Muscle of leg (tissue), 16 donors: ENCODE data around the gene ADH6. TPM values are rescaled to one million over a fixed set of nuclear protein-coding genes. Genes with fewer than 3 reads are reported as not detected.
"Not testable (repeated sequence)": the region's sequence is repeated elsewhere in the genome, so short reads cannot be mapped to it uniquely, and the experiment has no call there.

Source experiments
- DNase-seq: peaks from one replicate; pipeline ENCODE4 v3.0.0; 2013
- H3K27ac ChIP-seq: one replicate; pipeline ENCODE4 v1.5.1; 2013; ENCODE audit warnings: mild to moderate bottlenecking, low read length, control low read depth
- H3K27me3 ChIP-seq: one replicate; pipeline ENCODE4 v1.6.1; 2013; ENCODE audit warnings: low read length; ENCODE audit not compliant: control insufficient read depth, insufficient read depth
- H3K36me3 ChIP-seq: one replicate; pipeline ENCODE4 v1.6.1; 2013; ENCODE audit warnings: low read length; ENCODE audit not compliant: control insufficient read depth, insufficient read depth
- H3K4me1 ChIP-seq: one replicate; pipeline ENCODE4 v1.6.1; 2013; ENCODE audit warnings: low read length; ENCODE audit not compliant: control insufficient read depth, insufficient read depth
- H3K4me3 ChIP-seq: one replicate; pipeline ENCODE4 v1.5.1; 2013; ENCODE audit warnings: low read length, control low read depth
- H3K9me3 ChIP-seq: replicated peaks from 2 replicates; pipeline ENCODE4 v1.6.1; 2013; ENCODE audit warnings: low read depth, low read length; ENCODE audit not compliant: control insufficient read depth
- WGBS: methylation state at CpG from one replicate; pipeline ENCODE4 v1.1.5; 2013; ENCODE audit warnings: missing lambda C conversion rate; ENCODE audit not compliant: insufficient coverage; 5-methylcytosine and 5-hydroxymethylcytosine counted together
- long read RNA-seq, 11 donors: transcript quantifications; one replicate each; lab custom pipeline, GENCODE V29; 2026
- polyA plus RNA-seq, 8 donors: library from polyadenylated mRNA; unstranded; fragments of 120-200 nt; gene quantifications; one replicate each; pipeline versions ENCODE4 v1.2.1 to v1.2.3, GENCODE V29; 2013; ENCODE audit warnings: inconsistent platforms in 1 of 8, low replicate concordance in 1 of 8; ENCODE audit not compliant: insufficient read length in 8 of 8, insufficient read depth in 1 of 8
- total RNA-seq: library from RNA; stranded (reverse); fragments of 120-200 nt; gene quantifications from one replicate; pipeline ENCODE4 v1.2.4, GENCODE V29; 2013

The ADH6 gene
- total RNA-seq (not detected), polyA plus RNA-seq (1 to 10 TPM in 4 of 8 donors, under 1 TPM in 4; 0.81 to 1.6 (median 1.0) TPM)
- long read RNA-seq, donor 1, result 0 reads
- long read RNA-seq, donor 2, result 0 reads
- long read RNA-seq, donor 3, result 0 reads
- long read RNA-seq, donor 4, result 0 reads
- long read RNA-seq, donor 5, result 0 reads
- long read RNA-seq, donor 6, result 0 reads
- long read RNA-seq, donor 7, result 0 reads
- long read RNA-seq, donor 8, result 0 reads
- long read RNA-seq, donor 9, result 0 reads
- long read RNA-seq, donor 10, result 0 reads
- long read RNA-seq, donor 11, result 0 reads

- DNase-seq, result no peak
- Histone ChIP-seq H3K4me1 (no peaks in the 10 kb centered on the region), H3K36me3 (no peaks in the 10 kb centered on the region), H3K4me3 (no peak within 1 kb of the TSS), H3K9me3 (no peaks in the 10 kb centered on the region), H3K27ac (no peak within 1 kb of the TSS), H3K27me3 (no peaks in the 10 kb centered on the region)
- 89% methylated on average over 2 of the region's 3 CpGs for WGBS
These were observed at the start of gene ADH6 for GRCh38 chr4:99219072-99219471. Gene ADH6, minus strand, starts transcription at chr4:99219246. Its CDS starts 94 bp downstream, at chr4:99219152.

GRCh38 chr4:99264927-99265326 is 45.9 kb upstream of the ADH6 start:
- Histone ChIP-seq H3K9me3 (no peaks in the 10 kb centered on the region), H3K4me3 (no peak overlapping the region), H3K27ac (no peak overlapping the region), H3K4me1 (no peaks in the 10 kb centered on the region), H3K36me3 (no peaks in the 10 kb centered on the region), H3K27me3 (no peaks in the 10 kb centered on the region)
- DNase-seq, result no peak

DNA sequence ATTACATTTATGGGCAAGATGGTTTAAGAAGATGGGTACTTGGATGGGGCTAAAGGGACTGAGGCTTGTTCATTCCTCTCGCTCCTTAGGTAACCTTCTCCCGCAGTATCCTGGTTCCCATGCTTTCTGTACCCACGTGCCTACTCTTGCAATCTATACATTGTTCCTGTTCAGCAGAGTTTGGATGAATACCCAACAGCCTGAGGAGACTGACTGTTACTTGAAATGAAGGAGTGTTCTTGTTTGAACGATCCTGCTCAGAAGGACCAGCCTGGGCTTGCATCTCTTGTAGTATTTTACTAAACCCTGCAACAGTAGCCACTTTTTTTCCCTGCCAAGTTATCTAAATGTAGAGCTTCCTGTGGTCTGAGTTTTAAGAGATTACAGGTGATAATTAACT is 33.7 kb upstream of the ADH6 start:
- Histone ChIP-seq H3K27me3 (no peaks in the 10 kb centered on the region), H3K4me3 (no peak overlapping the region), H3K9me3 (peaks cover 3% of the 10 kb centered on the region), H3K36me3 (no peaks in the 10 kb centered on the region), H3K27ac (no peak overlapping the region), H3K4me1 (no peaks in the 10 kb centered on the region)
- WGBS, result no CpG with 5 or more reads among the region's 4 CpGs
- DNase-seq, result no peak

GRCh38 chr4:99248714-99249113 is 29.7 kb upstream of the ADH6 start:
- Histone ChIP-seq H3K4me3 (no peak overlapping the region), H3K4me1 (no peaks in the 10 kb centered on the region), H3K9me3 (peaks cover 3% of the 10 kb centered on the region), H3K27me3 (no peaks in the 10 kb centered on the region), H3K27ac (no peak overlapping the region), H3K36me3 (no peaks in the 10 kb centered on the region)
- 100% methylated on average over 1 of the region's 1 CpG for WGBS
- no peak for DNase-seq

GRCh38 chr4:99235955-99236354 is 16.9 kb upstream of the ADH6 start:
- DNase-seq, result no peak
- Histone ChIP-seq H3K36me3 (no peaks in the 10 kb centered on the region), H3K27me3 (no peaks in the 10 kb centered on the region), H3K4me1 (no peaks in the 10 kb centered on the region), H3K9me3 (peaks cover 7% of the 10 kb centered on the region), H3K4me3 (no peak overlapping the region), H3K27ac (no peak overlapping the region)
- no CpG with 5 or more reads among the region's 1 CpG for WGBS

DNA sequence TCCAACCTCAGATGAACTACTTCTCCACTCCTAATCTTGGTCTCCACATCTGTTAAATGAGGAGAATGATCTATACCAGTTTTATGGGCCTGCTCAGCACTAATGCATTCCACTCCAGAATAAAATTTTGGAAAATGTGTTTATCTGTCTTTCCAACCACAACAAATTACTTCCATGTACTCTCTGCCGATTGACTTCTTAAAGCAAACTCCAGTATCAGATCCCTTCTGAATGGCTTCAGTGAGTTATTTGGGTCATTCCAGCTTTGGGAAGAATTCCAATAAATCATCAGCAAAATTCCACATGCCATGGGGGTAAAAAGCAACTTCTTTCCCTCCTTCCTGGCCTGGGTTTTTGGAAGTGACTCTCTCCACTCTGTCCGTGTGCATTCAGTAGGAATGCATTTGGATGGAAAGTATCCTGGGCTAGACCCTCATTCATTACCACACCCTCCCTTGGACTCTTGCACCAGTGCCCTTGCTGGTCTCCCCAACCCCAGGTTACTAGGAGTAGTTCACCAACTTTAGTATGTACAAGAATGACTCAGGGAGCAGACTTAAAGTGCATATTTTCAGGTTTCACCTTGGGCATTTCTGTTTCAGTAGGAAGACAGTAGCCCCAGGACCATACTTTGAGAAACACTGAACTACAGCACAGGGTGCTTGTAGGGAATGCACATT is 15.4 kb upstream of the ADH6 start:
- no peak overlapping the region for H3K27ac ChIP-seq
- no peaks in the 10 kb centered on the region for H3K4me1 ChIP-seq
- no peak for DNase-seq
- no peak overlapping the region for H3K4me3 ChIP-seq
- no peaks in the 10 kb centered on the region for H3K36me3 ChIP-seq
- no peaks in the 10 kb centered on the region for H3K27me3 ChIP-seq
- peaks cover 7% of the 10 kb centered on the region for H3K9me3 ChIP-seq
- no CpG with 5 or more reads among the region's 2 CpGs for WGBS

DNA sequence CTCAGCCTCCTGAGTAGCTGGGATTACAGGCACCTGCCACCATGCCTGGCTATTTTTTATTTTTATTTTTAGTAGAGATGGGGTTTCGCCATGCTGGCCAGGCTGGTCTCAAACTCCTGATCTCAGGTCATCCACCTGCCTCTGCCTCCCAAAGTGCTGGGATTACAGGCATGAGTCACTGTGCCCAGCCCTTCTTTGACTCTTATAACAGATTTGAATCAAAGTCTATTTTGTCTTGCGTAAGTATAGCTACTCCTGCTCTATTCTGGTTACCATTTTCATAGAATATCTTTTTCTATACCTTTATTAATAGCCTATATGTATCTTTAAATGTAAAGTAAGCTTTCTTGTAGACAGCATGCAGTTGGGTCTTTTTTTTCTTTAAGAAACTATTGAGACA is 14.4 kb upstream of the ADH6 start:
- H3K9me3 ChIP-seq, H3K36me3 ChIP-seq, DNase-seq, H3K4me3 ChIP-seq, H3K4me1 ChIP-seq, H3K27me3 ChIP-seq, H3K27ac ChIP-seq: not testable (repeated sequence)
- WGBS, result 100% methylated on average over 1 of the region's 2 CpGs

GRCh38 chr4:99228706-99229105 is 9.7 kb upstream of the ADH6 start:
- not testable (repeated sequence) for H3K4me3 ChIP-seq, H3K9me3 ChIP-seq, H3K36me3 ChIP-seq, H3K27ac ChIP-seq, H3K4me1 ChIP-seq, DNase-seq, H3K27me3 ChIP-seq
- WGBS, result no CpG with 5 or more reads among the region's 1 CpG

- WGBS, result no CpG with 5 or more reads among the region's 4 CpGs
- DNase-seq, H3K27ac ChIP-seq, H3K4me3 ChIP-seq, H3K36me3 ChIP-seq, H3K4me1 ChIP-seq, H3K27me3 ChIP-seq, H3K9me3 ChIP-seq: not testable (repeated sequence)
These were observed 8.6 kb upstream of the ADH6 start for GRCh38 chr4:99227646-99228045.

DNA sequence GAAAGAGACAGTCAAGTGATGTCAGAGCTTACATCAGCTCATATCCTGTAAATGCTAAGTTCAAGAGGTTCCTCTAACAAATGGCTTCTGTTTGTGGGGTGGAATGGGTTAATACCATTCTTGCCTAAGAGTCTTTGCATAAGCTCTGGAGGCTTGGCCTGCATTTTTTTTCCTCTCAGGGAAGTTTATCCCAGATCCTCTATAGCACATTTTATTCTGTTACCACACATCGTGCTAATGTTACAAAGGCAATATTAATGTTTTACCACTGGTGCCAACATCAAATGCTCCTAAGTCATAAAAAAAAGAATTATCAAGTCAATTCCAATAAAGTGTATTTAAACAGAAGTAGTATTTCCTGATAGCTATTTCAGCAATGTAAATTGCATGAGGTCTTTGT is 2.9 kb upstream of the ADH6 start:
- no peaks in the 10 kb centered on the region for H3K27me3 ChIP-seq
- no peak overlapping the region for H3K27ac ChIP-seq
- H3K36me3 ChIP-seq, result no peaks in the 10 kb centered on the region
- WGBS, result no CpG with 5 or more reads among the region's 1 CpG
- DNase-seq, result peak; percentile 29
- H3K4me1 ChIP-seq, result no peaks in the 10 kb centered on the region
- no peaks in the 10 kb centered on the region for H3K9me3 ChIP-seq
- no peak overlapping the region for H3K4me3 ChIP-seq
